ENCODE measurements around the gene PCTP.

PCTP gene

DNA sequence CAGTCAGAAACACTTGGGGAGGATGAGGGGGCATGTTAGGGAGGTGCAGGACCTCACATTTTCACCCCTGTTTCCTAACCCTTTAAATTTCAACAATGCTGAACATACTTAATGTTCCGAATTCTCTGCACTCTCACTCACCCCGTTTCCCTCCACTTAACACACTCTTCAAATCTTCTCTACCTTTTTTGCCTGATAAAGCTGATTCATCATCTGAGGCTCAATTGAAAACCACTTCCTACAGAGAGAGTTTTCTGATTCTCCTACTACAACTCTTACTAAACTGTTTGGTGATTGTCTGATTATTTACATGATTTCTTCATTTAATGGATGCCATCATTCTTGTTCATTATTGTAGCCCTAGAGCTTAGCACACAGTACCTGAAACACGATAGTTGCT, 42.4 kb downstream of the PCTP start:
- Histone ChIP-seq H3K4me1 (ENCODE audit: control insufficient read depth in 2 of 2, insufficient read depth in 2 of 2, low read length in 2 of 2) (no peaks in the 10 kb centered on the region), H3K36me3 (ENCODE audit: control insufficient read depth in 2 of 2, insufficient read depth in 2 of 2, low read length in 2 of 2) (no peaks in the 10 kb centered on the region), H3K9me3 (ENCODE audit: control insufficient read depth in 2 of 2, low read length in 2 of 2) (no peaks in the 10 kb centered on the region), H3K27me3 (ENCODE audit: control insufficient read depth in 2 of 2, insufficient read depth in 2 of 2, low read length in 2 of 2) (no peaks in the 10 kb centered on the region), H3K4me3 (ENCODE audit: low read length in 2 of 2) (no peak overlapping the region), H3K27ac (ENCODE audit: low read depth in 2 of 2, low read length in 2 of 2) (no peak overlapping the region), H3K9ac (ENCODE audit: low read depth in 1 of 2, low read length in 2 of 2) (no peak overlapping the region)

DNA sequence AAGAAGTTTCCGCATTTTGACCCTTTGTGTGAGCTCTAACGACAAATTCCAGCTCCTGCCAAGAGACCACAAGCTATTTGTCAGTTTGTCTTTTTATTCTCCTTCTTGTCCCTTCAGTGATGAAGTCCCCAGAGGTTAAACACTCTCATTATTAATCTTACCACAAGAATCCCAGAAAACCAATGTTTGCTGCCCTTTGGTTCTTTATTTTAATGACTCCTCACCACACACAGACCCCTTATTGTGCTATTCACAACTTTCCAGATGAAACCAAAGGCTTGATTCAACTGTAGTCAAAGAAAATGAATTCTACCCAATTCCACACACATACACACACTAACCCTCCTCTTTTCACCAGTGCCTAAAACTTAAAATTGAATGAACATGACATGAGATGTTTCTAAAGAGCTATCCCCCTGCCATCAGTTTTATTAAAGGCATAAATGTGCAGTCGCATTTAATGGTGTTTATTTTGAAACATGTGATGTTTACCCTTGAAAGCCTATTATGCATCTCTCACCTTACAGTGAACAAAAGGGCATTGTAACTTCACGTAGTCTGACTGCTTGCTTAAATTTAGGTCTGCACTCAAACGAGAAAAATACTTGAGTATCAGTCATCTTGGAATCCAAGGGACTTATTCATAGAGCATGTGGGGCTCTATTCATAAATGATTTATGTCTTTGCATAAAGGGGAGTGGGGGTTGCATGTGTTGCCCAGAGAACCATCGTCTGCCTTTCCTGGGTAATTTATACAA, 44.1 kb downstream of the PCTP start:
- Histone ChIP-seq H3K9ac (ENCODE audit: low read depth in 1 of 2, low read length in 2 of 2) (no peak overlapping the region), H3K36me3 (ENCODE audit: control insufficient read depth in 2 of 2, insufficient read depth in 2 of 2, low read length in 2 of 2) (no peaks in the 10 kb centered on the region), H3K27me3 (ENCODE audit: control insufficient read depth in 2 of 2, insufficient read depth in 2 of 2, low read length in 2 of 2) (no peaks in the 10 kb centered on the region), H3K9me3 (ENCODE audit: control insufficient read depth in 2 of 2, low read length in 2 of 2) (no peaks in the 10 kb centered on the region), H3K27ac (ENCODE audit: low read depth in 2 of 2, low read length in 2 of 2) (no peak overlapping the region), H3K4me1 (ENCODE audit: control insufficient read depth in 2 of 2, insufficient read depth in 2 of 2, low read length in 2 of 2) (no peaks in the 10 kb centered on the region), H3K4me3 (ENCODE audit: low read length in 2 of 2) (no peak overlapping the region)

DNA sequence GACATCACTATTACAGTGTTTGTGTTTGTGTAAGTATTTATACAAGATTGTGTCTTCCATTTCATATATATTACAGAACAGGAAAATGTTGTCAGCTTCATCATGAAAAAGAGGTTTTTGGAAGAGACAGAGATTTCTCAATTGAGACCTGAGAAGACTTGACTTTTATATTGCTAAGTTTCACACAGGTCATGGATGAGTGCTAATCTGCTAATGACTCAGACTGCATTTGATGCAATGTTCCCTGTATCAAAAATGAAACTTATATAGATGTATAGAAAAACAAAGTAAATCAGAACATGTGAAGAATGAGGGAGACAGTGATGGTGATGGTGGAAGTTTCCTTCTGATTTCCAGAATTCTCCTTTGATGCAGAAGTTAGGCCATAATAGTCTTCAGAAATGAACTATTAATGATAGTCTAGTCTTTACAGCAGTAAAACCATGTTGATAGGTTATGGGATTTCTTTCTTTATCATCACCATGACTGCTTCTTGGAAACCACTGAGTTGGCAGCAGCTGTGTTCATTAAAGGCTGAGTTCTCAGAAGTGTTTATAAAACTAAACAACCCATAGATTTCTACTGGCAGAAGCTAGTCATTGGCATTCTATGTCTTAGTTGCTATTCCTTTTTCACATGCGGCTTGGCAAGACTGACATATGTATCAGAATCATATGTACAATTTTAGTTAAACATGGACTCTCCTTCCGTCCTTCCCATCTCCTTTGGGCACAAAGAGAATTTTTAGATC, 56.1 kb downstream of the PCTP start:
- H3K4me3 ChIP-seq (ENCODE audit: low read length in 2 of 2): no peak overlapping the region
- H3K9ac ChIP-seq (ENCODE audit: low read depth in 1 of 2, low read length in 2 of 2): no peak overlapping the region
- no peaks in the 10 kb centered on the region for H3K4me1 ChIP-seq (ENCODE audit: control insufficient read depth in 2 of 2, insufficient read depth in 2 of 2, low read length in 2 of 2)
- no peaks in the 10 kb centered on the region for H3K9me3 ChIP-seq (ENCODE audit: control insufficient read depth in 2 of 2, low read length in 2 of 2)
- H3K27ac ChIP-seq (ENCODE audit: low read depth in 2 of 2, low read length in 2 of 2): no peak overlapping the region
- no peaks in the 10 kb centered on the region for H3K36me3 ChIP-seq (ENCODE audit: control insufficient read depth in 2 of 2, insufficient read depth in 2 of 2, low read length in 2 of 2)
- H3K27me3 ChIP-seq (ENCODE audit: control insufficient read depth in 2 of 2, insufficient read depth in 2 of 2, low read length in 2 of 2): no peaks in the 10 kb centered on the region

DNA sequence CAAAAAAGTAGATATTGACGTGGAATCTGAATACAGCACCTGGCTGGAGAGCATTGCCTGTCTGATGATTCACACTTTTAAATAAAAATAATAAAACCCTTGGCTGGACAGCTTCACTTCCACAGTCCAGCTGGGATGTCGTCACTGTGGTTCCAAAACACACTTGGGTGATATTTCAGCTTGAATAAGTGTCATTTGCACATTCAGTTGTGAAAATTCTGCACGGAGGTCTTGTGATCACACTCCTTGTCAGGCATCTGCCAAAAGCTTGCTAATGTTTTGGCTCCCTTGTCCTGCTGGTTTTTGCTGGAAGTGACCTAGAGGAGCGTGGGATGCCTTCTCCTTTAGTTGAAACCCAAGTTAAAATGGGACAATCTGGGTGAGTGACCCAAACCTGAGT, 60.7 kb downstream of the PCTP start:
- Histone ChIP-seq H3K9me3 (ENCODE audit: control insufficient read depth in 2 of 2, low read length in 2 of 2) (no peaks in the 10 kb centered on the region), H3K27me3 (ENCODE audit: control insufficient read depth in 2 of 2, insufficient read depth in 2 of 2, low read length in 2 of 2) (no peaks in the 10 kb centered on the region), H3K4me1 (ENCODE audit: control insufficient read depth in 2 of 2, insufficient read depth in 2 of 2, low read length in 2 of 2) (no peaks in the 10 kb centered on the region), H3K4me3 (ENCODE audit: low read length in 2 of 2) (no peak overlapping the region), H3K9ac (ENCODE audit: low read depth in 1 of 2, low read length in 2 of 2) (no peak overlapping the region), H3K36me3 (ENCODE audit: control insufficient read depth in 2 of 2, insufficient read depth in 2 of 2, low read length in 2 of 2) (no peaks in the 10 kb centered on the region), H3K27ac (ENCODE audit: low read depth in 2 of 2, low read length in 2 of 2) (no peak overlapping the region)

DNA sequence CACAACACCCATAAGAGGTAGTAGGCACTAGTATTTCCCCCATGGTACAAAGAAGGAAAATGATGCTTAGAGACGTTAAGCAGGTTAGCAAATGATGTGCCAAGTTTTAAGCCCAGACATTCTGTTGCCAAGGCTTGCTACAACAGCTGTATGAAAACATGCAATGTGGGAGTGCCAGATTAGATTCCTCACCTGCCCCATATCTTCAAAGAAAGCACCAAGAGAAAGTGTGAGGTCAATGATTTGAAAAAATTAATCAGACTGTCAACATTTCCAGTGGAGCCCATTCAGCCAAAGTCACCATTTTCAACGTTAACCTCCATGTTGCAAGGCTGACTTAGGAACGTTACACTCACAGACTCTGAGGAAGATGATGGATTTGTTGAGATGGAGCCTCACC, 61.5 kb downstream of the PCTP start:
- Histone ChIP-seq H3K27me3 (ENCODE audit: control insufficient read depth in 2 of 2, insufficient read depth in 2 of 2, low read length in 2 of 2) (no peaks in the 10 kb centered on the region), H3K4me1 (ENCODE audit: control insufficient read depth in 2 of 2, insufficient read depth in 2 of 2, low read length in 2 of 2) (no peaks in the 10 kb centered on the region), H3K9me3 (ENCODE audit: control insufficient read depth in 2 of 2, low read length in 2 of 2) (no peaks in the 10 kb centered on the region), H3K36me3 (ENCODE audit: control insufficient read depth in 2 of 2, insufficient read depth in 2 of 2, low read length in 2 of 2) (no peaks in the 10 kb centered on the region), H3K9ac (ENCODE audit: low read depth in 1 of 2, low read length in 2 of 2) (no peak overlapping the region), H3K4me3 (ENCODE audit: low read length in 2 of 2) (no peak overlapping the region), H3K27ac (ENCODE audit: low read depth in 2 of 2, low read length in 2 of 2) (no peak overlapping the region)

DNA sequence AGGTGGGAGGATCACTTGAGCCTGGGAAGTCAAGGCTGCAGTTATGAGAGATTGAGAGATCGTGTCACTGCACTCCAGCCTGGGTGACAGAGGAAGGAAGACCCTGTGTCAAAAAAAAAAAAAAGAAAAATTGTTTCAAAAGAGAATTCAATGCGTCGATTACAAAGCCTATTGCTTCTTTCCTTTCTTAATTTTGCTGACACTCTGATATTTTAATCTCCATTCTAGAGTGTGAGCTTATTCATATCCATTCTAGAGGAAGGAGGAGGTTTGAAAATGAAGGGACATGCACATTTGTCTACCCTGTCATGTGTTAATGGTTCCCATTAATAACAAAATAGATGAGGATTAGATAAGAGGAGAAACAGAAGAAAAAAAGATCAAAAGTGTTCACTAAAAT, 63.1 kb downstream of the PCTP start:
- Histone ChIP-seq H3K4me1 (ENCODE audit: control insufficient read depth in 2 of 2, insufficient read depth in 2 of 2, low read length in 2 of 2) (no peaks in the 10 kb centered on the region), H3K36me3 (ENCODE audit: control insufficient read depth in 2 of 2, insufficient read depth in 2 of 2, low read length in 2 of 2) (no peaks in the 10 kb centered on the region), H3K27ac (ENCODE audit: low read depth in 2 of 2, low read length in 2 of 2) (no peak overlapping the region), H3K4me3 (ENCODE audit: low read length in 2 of 2) (no peak overlapping the region), H3K9ac (ENCODE audit: low read depth in 1 of 2, low read length in 2 of 2) (no peak overlapping the region), H3K27me3 (ENCODE audit: control insufficient read depth in 2 of 2, insufficient read depth in 2 of 2, low read length in 2 of 2) (no peaks in the 10 kb centered on the region), H3K9me3 (ENCODE audit: control insufficient read depth in 2 of 2, low read length in 2 of 2) (no peaks in the 10 kb centered on the region)

DNA sequence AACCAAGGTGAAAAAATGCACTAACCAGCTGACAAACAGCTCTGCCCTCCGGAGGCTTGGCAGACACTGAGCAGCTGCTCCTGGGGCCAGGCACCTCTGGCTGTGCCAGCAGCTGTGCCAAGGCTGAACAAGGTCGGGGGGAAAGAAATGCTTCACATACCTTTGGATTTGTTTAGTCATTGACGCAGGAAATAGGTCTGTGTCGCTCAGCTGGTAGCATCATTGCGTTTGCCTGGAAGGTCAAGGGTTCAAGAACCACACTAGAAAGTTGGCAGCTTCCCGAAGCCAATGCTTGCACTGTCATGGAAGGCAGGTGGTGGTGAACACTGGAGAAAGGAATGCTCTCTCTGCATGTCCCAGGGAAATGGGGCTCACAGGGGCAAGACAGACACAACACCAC, 63.5 kb downstream of the PCTP start:
- no peak overlapping the region for H3K27ac ChIP-seq (ENCODE audit: low read depth in 2 of 2, low read length in 2 of 2)
- H3K9me3 ChIP-seq (ENCODE audit: control insufficient read depth in 2 of 2, low read length in 2 of 2): no peaks in the 10 kb centered on the region
- H3K27me3 ChIP-seq (ENCODE audit: control insufficient read depth in 2 of 2, insufficient read depth in 2 of 2, low read length in 2 of 2): no peaks in the 10 kb centered on the region
- no peaks in the 10 kb centered on the region for H3K4me1 ChIP-seq (ENCODE audit: control insufficient read depth in 2 of 2, insufficient read depth in 2 of 2, low read length in 2 of 2)
- H3K9ac ChIP-seq (ENCODE audit: low read depth in 1 of 2, low read length in 2 of 2): no peak overlapping the region
- H3K4me3 ChIP-seq (ENCODE audit: low read length in 2 of 2): no peak overlapping the region
- H3K36me3 ChIP-seq (ENCODE audit: control insufficient read depth in 2 of 2, insufficient read depth in 2 of 2, low read length in 2 of 2): no peaks in the 10 kb centered on the region

DNA sequence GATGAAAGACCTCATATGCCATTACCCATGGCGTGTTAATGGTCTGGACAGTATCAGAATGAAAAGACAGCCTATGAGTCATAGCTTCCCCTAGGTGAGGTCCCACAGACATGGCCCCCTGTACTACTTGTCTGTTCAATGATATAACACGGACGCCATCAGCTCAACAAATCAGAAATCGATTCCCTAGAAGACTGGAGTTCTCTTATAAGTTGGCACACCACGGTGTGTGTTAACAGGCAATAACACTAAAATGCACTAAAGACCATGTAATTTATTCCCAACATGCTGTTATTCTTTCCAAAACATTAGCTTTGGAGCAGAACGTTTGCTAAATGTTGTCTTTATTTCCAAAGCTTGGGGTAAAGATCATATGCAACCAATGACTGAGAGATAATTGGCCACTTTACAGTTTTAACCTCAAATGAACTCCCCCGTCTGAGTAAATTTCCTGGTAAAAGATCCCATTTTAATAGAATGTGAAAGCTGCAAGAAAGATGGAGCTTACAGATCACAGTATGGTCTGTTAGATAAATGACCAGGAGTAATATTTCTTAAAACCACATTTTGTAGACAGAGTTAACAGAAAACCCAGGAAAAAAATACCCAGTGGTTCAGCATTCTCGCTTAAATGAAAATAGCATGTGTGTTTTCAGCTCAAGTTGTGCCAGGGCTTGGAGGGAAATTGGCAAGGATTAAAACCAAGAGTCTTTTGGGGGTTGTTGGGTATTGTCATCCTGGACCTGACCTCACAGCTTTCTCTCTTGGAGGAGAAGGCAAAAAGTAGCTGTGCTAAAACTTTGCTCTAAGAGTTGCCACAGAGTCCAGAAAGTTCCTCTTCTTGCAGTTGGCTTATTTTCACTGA, 65.9 kb downstream of the PCTP start:
- Histone ChIP-seq H3K36me3 (ENCODE audit: control insufficient read depth in 2 of 2, insufficient read depth in 2 of 2, low read length in 2 of 2) (no peaks in the 10 kb centered on the region), H3K9me3 (ENCODE audit: control insufficient read depth in 2 of 2, low read length in 2 of 2) (no peaks in the 10 kb centered on the region)

DNA sequence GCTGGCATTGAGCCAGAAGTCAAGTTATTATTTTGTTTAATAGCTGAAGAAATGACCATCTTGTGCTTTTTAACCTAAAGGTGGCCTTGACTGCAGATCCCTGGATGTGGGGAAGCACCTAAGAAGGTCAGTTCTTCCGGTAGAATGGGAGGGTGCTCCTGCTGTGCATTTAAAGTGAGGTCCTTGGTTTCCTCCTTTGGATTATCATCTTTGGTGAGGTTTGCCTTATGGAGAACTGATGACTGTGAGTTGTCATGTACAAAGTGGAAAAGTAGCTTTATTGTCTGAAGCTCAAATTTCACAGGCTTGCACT, 66.5 kb downstream of the PCTP start:
- Histone ChIP-seq H3K4me3 (ENCODE audit: low read length in 2 of 2) (no peak overlapping the region), H3K36me3 (ENCODE audit: control insufficient read depth in 2 of 2, insufficient read depth in 2 of 2, low read length in 2 of 2) (no peaks in the 10 kb centered on the region), H3K27ac (ENCODE audit: low read depth in 2 of 2, low read length in 2 of 2) (no peak overlapping the region), H3K4me1 (ENCODE audit: control insufficient read depth in 2 of 2, insufficient read depth in 2 of 2, low read length in 2 of 2) (no peaks in the 10 kb centered on the region), H3K9me3 (ENCODE audit: control insufficient read depth in 2 of 2, low read length in 2 of 2) (no peaks in the 10 kb centered on the region), H3K27me3 (ENCODE audit: control insufficient read depth in 2 of 2, insufficient read depth in 2 of 2, low read length in 2 of 2) (no peaks in the 10 kb centered on the region), H3K9ac (ENCODE audit: low read depth in 1 of 2, low read length in 2 of 2) (no peak overlapping the region)

More for the DNA sequence above, 65.9 kb downstream of the PCTP start:
- no peak overlapping the region for H3K9ac ChIP-seq (ENCODE audit: low read depth in 1 of 2, low read length in 2 of 2)
- no peak overlapping the region for H3K27ac ChIP-seq (ENCODE audit: low read depth in 2 of 2, low read length in 2 of 2)
- no peaks in the 10 kb centered on the region for H3K27me3 ChIP-seq (ENCODE audit: control insufficient read depth in 2 of 2, insufficient read depth in 2 of 2, low read length in 2 of 2)
- H3K4me1 ChIP-seq (ENCODE audit: control insufficient read depth in 2 of 2, insufficient read depth in 2 of 2, low read length in 2 of 2): no peaks in the 10 kb centered on the region
- no peak overlapping the region for H3K4me3 ChIP-seq (ENCODE audit: low read length in 2 of 2)

DNA sequence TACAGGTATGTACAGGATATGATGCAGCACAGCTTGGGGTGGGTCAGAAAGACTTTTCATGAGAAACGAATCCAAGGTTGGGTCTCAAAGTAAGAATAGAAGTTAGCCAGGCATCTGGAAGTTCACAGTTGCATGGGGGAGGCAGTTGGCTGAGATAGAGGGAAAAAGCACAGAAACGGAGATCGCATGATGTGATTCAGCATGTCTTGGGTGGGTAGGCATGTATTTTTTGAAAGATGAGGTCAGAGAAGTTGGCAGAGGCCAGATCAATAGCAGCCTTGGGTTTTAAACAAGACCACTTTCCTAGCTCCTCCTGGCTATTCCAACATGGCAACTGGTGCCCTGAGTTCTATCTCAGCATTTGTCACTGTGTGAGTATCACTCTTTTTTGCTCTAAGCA, 67.2 kb downstream of the PCTP start:
- no peak overlapping the region for H3K9ac ChIP-seq (ENCODE audit: low read depth in 1 of 2, low read length in 2 of 2)
- no peaks in the 10 kb centered on the region for H3K4me1 ChIP-seq (ENCODE audit: control insufficient read depth in 2 of 2, insufficient read depth in 2 of 2, low read length in 2 of 2)
- H3K4me3 ChIP-seq (ENCODE audit: low read length in 2 of 2): no peak overlapping the region
- no peak overlapping the region for H3K27ac ChIP-seq (ENCODE audit: low read depth in 2 of 2, low read length in 2 of 2)
- H3K9me3 ChIP-seq (ENCODE audit: control insufficient read depth in 2 of 2, low read length in 2 of 2): no peaks in the 10 kb centered on the region
- H3K27me3 ChIP-seq (ENCODE audit: control insufficient read depth in 2 of 2, insufficient read depth in 2 of 2, low read length in 2 of 2): no peaks in the 10 kb centered on the region
- H3K36me3 ChIP-seq (ENCODE audit: control insufficient read depth in 2 of 2, insufficient read depth in 2 of 2, low read length in 2 of 2): no peaks in the 10 kb centered on the region

All from mucosa of rectum (tissue), 2 donors.